Measurements from ENCODE around the gene RPL3.
A peak's percentile ranks its signal among the peaks of the same experiment; 100 is the strongest.

Gene RPL3

DNA sequence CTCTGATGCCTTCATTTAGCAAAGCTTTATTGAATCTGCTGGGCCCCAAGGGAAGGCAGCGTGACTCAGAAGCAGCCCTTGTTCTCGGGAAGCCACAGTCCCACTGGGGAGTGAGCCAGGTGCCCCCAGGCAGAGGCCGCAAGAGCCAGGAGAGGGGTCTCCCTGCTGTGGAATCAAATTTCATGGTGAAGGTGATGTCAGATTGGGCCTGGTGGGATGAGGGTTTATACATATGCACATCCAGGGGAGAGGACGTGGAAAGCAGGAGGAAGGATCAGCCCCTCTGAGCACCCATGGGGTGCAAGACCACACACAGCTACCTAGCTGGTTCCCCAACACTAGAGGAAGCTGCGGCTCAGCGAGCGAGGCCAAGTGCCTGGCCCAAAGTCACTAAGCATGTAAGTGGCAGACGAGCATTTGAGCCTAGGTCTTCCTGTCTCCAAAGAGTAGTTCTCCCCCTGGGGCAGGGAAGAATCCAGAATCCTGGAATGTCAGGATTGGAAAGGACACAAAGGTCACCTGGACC lies 32.3 kb upstream of the RPL3 start:
- H3K4ac ChIP-seq (ENCODE audit: low read depth in 1 of 2, low read length in 2 of 2) = peak overlapping the region in 1 of 2 experiments; percentile 54
- no peak overlapping the region for H3K23ac ChIP-seq (ENCODE audit: low read length in 2 of 2)
- H3K27ac ChIP-seq (ENCODE audit: low read length, poor library complexity, severe bottlenecking) = peak overlapping the region; percentile 54
- peak overlapping the region in 1 of 2 experiments; percentile 82 for H2BK12ac ChIP-seq (ENCODE audit: low read length in 2 of 2)
- H3K4me1 ChIP-seq (ENCODE audit: control insufficient read depth, insufficient read depth, low read depth, low read length) = peaks cover 43% of the 10 kb centered on the region
- H3K4me3 ChIP-seq (ENCODE audit: insufficient read depth in 1 of 2, low read depth in 1 of 2, low read length in 2 of 2) = no peak overlapping the region
- no peaks in the 10 kb centered on the region for H3K9me3 ChIP-seq (ENCODE audit: control insufficient read depth, low read length)
- peaks cover 17% of the 10 kb centered on the region for H3K79me1 ChIP-seq (replicated peaks; ENCODE audit: low read length, poor library complexity, severe bottlenecking)
- peak; percentile 28 for DNase-seq
- no peak overlapping the region for H2AFZ ChIP-seq (ENCODE audit: low read depth, low read length)
- no peak overlapping the region for H2BK15ac ChIP-seq (ENCODE audit: low read depth, poor library complexity, severe bottlenecking)
- no peak overlapping the region for H3K18ac ChIP-seq (ENCODE audit: low read depth in 1 of 2, low read length in 2 of 2)
- no peak overlapping the region for H4K8ac ChIP-seq (ENCODE audit: low read length)
- no peak overlapping the region for H2BK120ac ChIP-seq (ENCODE audit: low read depth, low read length)
- H3K9ac ChIP-seq (ENCODE audit: low read length) = no peak overlapping the region
- peak overlapping the region; percentile 24 for H3K4me2 ChIP-seq (ENCODE audit: low read length, poor library complexity, severe bottlenecking)
- no peaks in the 10 kb centered on the region for H3K27me3 ChIP-seq (ENCODE audit: control insufficient read depth in 1 of 2, insufficient read depth in 1 of 2, low read length in 2 of 2)
- 70% methylated on average over 8 of the region's 8 CpGs for WGBS
- peak overlapping the region; percentile 41 for H2AK5ac ChIP-seq (ENCODE audit: low read length, severe bottlenecking)
- H4K91ac ChIP-seq (ENCODE audit: low read length) = no peak overlapping the region
- H3K14ac ChIP-seq (ENCODE audit: low read length in 2 of 2) = peak overlapping the region in 1 of 2 experiments; percentile 57
- H2BK5ac ChIP-seq (ENCODE audit: low read depth, low read length, poor library complexity, severe bottlenecking) = no peak overlapping the region
- H3K36me3 ChIP-seq (ENCODE audit: control insufficient read depth in 1 of 2, insufficient read depth in 2 of 2, low read depth in 1 of 2, low read length in 2 of 2) = peaks cover 0 to 4% of the 10 kb centered on the region in 2 experiments

DNA sequence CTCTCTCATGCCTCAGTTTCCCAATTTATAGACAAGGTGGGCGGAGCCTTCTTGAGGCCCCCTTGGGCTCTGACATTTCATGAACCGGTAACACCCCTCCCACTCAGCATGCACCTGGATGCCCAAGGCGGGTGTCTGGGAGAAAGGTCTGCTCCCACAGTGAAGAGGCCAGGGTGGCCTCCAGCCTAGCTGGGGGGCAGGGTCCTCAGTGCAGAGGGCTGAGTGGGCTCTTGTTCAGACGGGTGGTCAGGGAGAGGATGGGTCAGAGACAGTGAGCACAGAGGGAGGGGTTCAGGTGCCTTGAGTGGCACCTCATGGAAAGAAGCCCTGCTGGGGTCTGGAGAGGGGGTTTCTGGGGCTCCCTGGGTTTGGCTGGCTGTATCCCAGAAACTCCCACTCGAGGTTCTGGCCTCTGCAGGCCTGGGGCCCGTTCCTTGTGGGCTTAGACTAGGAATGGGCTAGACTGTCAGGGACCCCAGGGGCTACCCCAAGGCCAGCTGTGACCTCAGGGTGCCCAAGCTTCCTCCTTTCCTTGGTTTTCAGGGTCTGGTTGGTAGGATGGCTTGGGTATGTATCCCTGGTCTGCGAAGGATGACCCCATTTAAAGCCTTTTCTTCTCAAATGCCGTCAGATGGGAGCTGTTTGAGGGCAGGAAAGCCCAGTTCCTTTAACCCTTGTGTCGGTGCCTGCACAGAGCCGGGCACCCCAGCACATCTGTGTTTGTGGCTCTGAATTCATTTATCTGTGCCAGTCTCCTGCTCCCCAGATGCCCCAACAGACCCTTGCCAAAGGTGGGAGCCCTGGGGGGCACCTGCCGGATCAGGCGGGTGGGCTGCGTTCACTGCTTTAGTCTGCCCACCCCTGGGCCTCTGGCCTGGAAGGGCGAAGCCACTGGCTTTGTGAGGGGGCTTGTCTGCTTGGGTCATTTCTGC lies 31.6 kb upstream of the RPL3 start:
- H3K9ac ChIP-seq (ENCODE audit: low read length) = peak overlapping the region; percentile 82
- peak overlapping the region; percentile 84 to 94 for H3K4me3 ChIP-seq (ENCODE audit: insufficient read depth in 1 of 2, low read depth in 1 of 2, low read length in 2 of 2)
- peak overlapping the region; percentile 54 to 71 for H3K4ac ChIP-seq (ENCODE audit: low read depth in 1 of 2, low read length in 2 of 2)
- DNase-seq = no peak
- H2BK15ac ChIP-seq (ENCODE audit: low read depth, poor library complexity, severe bottlenecking) = peak overlapping the region; percentile 49
- peak overlapping the region in 1 of 2 experiments; percentile 23 for H3K23ac ChIP-seq (ENCODE audit: low read length in 2 of 2)
- H3K4me1 ChIP-seq (ENCODE audit: control insufficient read depth, insufficient read depth, low read depth, low read length) = peaks cover 38% of the 10 kb centered on the region
- no peak overlapping the region for H3K18ac ChIP-seq (ENCODE audit: low read depth in 1 of 2, low read length in 2 of 2)
- H2BK5ac ChIP-seq (ENCODE audit: low read depth, low read length, poor library complexity, severe bottlenecking) = peak overlapping the region; percentile 47
- H3K9me3 ChIP-seq (ENCODE audit: control insufficient read depth, low read length) = no peaks in the 10 kb centered on the region
- peak overlapping the region; percentile 78 for H2AK5ac ChIP-seq (ENCODE audit: low read length, severe bottlenecking)
- peak overlapping the region; percentile 68 for H3K4me2 ChIP-seq (ENCODE audit: low read length, poor library complexity, severe bottlenecking)
- 80% methylated on average over 14 of the region's 14 CpGs for WGBS
- H2BK12ac ChIP-seq (ENCODE audit: low read length in 2 of 2) = peak overlapping the region in 1 of 2 experiments; percentile 17
- H3K27ac ChIP-seq (ENCODE audit: low read length, poor library complexity, severe bottlenecking) = peak overlapping the region; percentile 54
- peaks cover 0 to 4% of the 10 kb centered on the region in 2 experiments for H3K36me3 ChIP-seq (ENCODE audit: control insufficient read depth in 1 of 2, insufficient read depth in 2 of 2, low read depth in 1 of 2, low read length in 2 of 2)
- no peak overlapping the region for H4K8ac ChIP-seq (ENCODE audit: low read length)
- H3K14ac ChIP-seq (ENCODE audit: low read length in 2 of 2) = peak overlapping the region in 1 of 2 experiments; percentile 57
- H3K79me1 ChIP-seq (replicated peaks; ENCODE audit: low read length, poor library complexity, severe bottlenecking) = peaks cover 15% of the 10 kb centered on the region
- peak overlapping the region; percentile 37 for H4K91ac ChIP-seq (ENCODE audit: low read length)
- no peak overlapping the region for H2BK120ac ChIP-seq (ENCODE audit: low read depth, low read length)
- peak overlapping the region; percentile 72 for H2AFZ ChIP-seq (ENCODE audit: low read depth, low read length)
- no peaks in the 10 kb centered on the region for H3K27me3 ChIP-seq (ENCODE audit: control insufficient read depth in 1 of 2, insufficient read depth in 1 of 2, low read length in 2 of 2)

DNA sequence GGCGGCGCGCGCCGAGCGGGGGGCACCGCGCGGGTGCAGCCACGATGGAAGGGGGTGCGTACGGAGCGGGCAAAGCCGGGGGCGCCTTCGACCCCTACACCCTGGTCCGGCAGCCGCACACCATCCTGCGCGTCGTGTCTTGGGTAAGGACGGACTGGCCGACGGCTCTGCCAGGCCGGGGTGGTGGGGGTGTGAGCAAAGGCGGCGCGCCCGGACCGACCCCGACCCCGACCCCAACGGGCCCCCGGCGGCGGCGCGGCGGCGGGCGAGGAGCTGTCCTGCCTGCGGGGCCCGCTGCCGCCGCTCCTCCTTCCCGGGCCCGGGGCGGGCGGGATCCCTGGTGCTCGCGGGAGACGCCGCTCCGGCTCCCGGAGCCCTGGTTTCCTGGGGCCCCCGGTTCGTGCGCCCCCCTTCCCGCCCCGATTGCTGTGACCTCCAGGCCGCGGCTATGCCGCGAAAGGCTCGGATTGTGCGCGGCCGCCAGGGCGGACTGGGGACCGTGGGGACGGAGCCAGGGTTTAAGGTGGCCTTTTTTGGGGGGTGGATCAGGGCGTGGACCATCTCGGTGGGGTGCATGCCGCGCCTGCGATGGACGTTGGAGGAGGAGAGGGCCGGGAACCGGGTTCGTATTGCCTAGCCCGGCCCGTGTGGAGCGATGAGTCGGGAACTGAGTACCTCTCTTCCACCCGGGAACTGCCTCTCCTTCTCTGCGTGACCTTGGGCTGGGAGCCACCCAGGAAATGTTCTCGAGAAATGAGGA lies 30.7 kb upstream of the RPL3 start, which contains the start of gene SYNGR1:
SYNGR1 (plus strand) TSS at position 25 of the 760 bp plus-strand sequence; CDS start at position 45, 20 bp downstream.
- Histone ChIP-seq H3K4ac (ENCODE audit: low read depth in 1 of 2, low read length in 2 of 2) (peak within 1 kb of the TSS in 1 of 2 experiments; percentile 82), H3K14ac (ENCODE audit: low read length in 2 of 2) (peak within 1 kb of the TSS in 1 of 2 experiments; percentile 83), H2BK120ac (ENCODE audit: low read depth, low read length) (peak within 1 kb of the TSS; percentile 23), H3K4me3 (ENCODE audit: insufficient read depth in 1 of 2, low read depth in 1 of 2, low read length in 2 of 2) (peak within 1 kb of the TSS; percentile 84 to 94), H3K23ac (ENCODE audit: low read length in 2 of 2) (peak within 1 kb of the TSS in 1 of 2 experiments; percentile 23), H3K9me3 (ENCODE audit: control insufficient read depth, low read length) (no peaks in the 10 kb centered on the region), H4K8ac (ENCODE audit: low read length) (peak within 1 kb of the TSS; percentile 82), H2AFZ (ENCODE audit: low read depth, low read length) (peak within 1 kb of the TSS; percentile 92), H3K18ac (ENCODE audit: low read depth in 1 of 2, low read length in 2 of 2) (peak within 1 kb of the TSS; percentile 90 to 96), H2BK5ac (ENCODE audit: low read depth, low read length, poor library complexity, severe bottlenecking) (no peak within 1 kb of the TSS), H3K4me2 (ENCODE audit: low read length, poor library complexity, severe bottlenecking) (peak within 1 kb of the TSS; percentile 68), H3K79me1 (replicated peaks; ENCODE audit: low read length, poor library complexity, severe bottlenecking) (peaks cover 12% of the 10 kb centered on the region), H3K27me3 (ENCODE audit: control insufficient read depth in 1 of 2, insufficient read depth in 1 of 2, low read length in 2 of 2) (peaks cover 0 to 4% of the 10 kb centered on the region in 2 experiments), H2BK12ac (ENCODE audit: low read length in 2 of 2) (peak within 1 kb of the TSS; percentile 79 to 83), H3K27ac (ENCODE audit: low read length, poor library complexity, severe bottlenecking) (no peak within 1 kb of the TSS), H2AK5ac (ENCODE audit: low read length, severe bottlenecking) (peak within 1 kb of the TSS; percentile 78), H3K36me3 (ENCODE audit: control insufficient read depth in 1 of 2, insufficient read depth in 2 of 2, low read depth in 1 of 2, low read length in 2 of 2) (peaks cover 0 to under 1% of the 10 kb centered on the region in 2 experiments), H4K91ac (ENCODE audit: low read length) (peak within 1 kb of the TSS; percentile 75), H2BK15ac (ENCODE audit: low read depth, poor library complexity, severe bottlenecking) (peak within 1 kb of the TSS; percentile 69), H3K9ac (ENCODE audit: low read length) (peak within 1 kb of the TSS; percentile 82), H3K4me1 (ENCODE audit: control insufficient read depth, insufficient read depth, low read depth, low read length) (peaks cover 35% of the 10 kb centered on the region)
- WGBS = 7% methylated on average over 46 of the region's 87 CpGs
- DNase-seq = no peak
